H1 (cell line): ENCODE data around the gene EXOC1L. TPM values are rescaled to one million over a fixed set of nuclear protein-coding genes. Genes with fewer than 3 reads are reported as not detected.

Experiments used
- CTCF ChIA-PET: fragments of 300-600 bp; sonication (Branson Sonifier 250); formaldehyde crosslinking; loops from one replicate; lab custom pipeline; 2021; ENCODE audit not compliant: partially characterized antibody; lab: Charles Lee
- POLR2A ChIA-PET: fragments of 300-600 bp; sonication (Branson Sonifier 250); formaldehyde crosslinking; loops from one replicate; lab custom pipeline; 2021; ENCODE audit warnings: inconsistent platforms; ENCODE audit not compliant: partially characterized antibody; lab: Charles Lee
- DNase-seq, 2 experiments: peaks; one replicate each; pipeline versions ENCODE4 v3.0.0 to v3.0.0-alpha.2; 2010 to 2022; ENCODE audit warnings: low spot score in 2 of 2, low read depth in 1 of 2, mixed read lengths in 1 of 2
- FAIRE-seq: peaks from 2 replicates; lab custom pipeline; 2011; peaks lifted over from hg19 to GRCh38; lab: Jason Lieb, UNC
- H2AFZ ChIP-seq: 2 replicates; pipeline ENCODE4 v1.8.1; 2012; ENCODE audit warnings: low read length, inconsistent platforms
- H2AK5ac ChIP-seq: 2 replicates; pipeline ENCODE4 v1.6.1; 2013; ENCODE audit warnings: low read depth, low read length
- H2BK120ac ChIP-seq: replicated peaks from 2 replicates; pipeline ENCODE3; 2013; ENCODE audit warnings: low read depth, low read length, inconsistent platforms
- H2BK12ac ChIP-seq: 2 replicates; pipeline ENCODE4 v1.6.1; 2013; ENCODE audit warnings: low read depth, low read length
- H2BK15ac ChIP-seq: 2 replicates; pipeline ENCODE4 v1.6.1; 2013; ENCODE audit warnings: low read length
- H2BK20ac ChIP-seq: 2 replicates; pipeline ENCODE4 v1.6.1; 2013; ENCODE audit warnings: low read length
- H2BK5ac ChIP-seq: 2 replicates; pipeline ENCODE4 v1.6.1; 2013; ENCODE audit warnings: low read depth, low read length
- H3K14ac ChIP-seq: 2 replicates; pipeline ENCODE4 v1.6.1; 2013; ENCODE audit warnings: inconsistent platforms; ENCODE audit not compliant: insufficient read length
- H3K18ac ChIP-seq: 2 replicates; pipeline ENCODE4 v1.6.1; 2013; ENCODE audit warnings: low read length; ENCODE audit errors: extremely low read depth
- H3K23ac ChIP-seq: 2 replicates; pipeline ENCODE4 v1.6.1; 2013; ENCODE audit warnings: inconsistent platforms; ENCODE audit not compliant: insufficient read length
- H3K23me2 ChIP-seq: 2 replicates; pipeline ENCODE4 v1.6.1; 2013; ENCODE audit warnings: low read depth, low read length
- H3K27ac ChIP-seq: 2 replicates; pipeline ENCODE4 v1.6.1; 2011; ENCODE audit warnings: low read depth, low read length, inconsistent platforms
- H3K27me3 ChIP-seq, 4 experiments: replicated peaks in 1 of 4; 1 replicate in 1 of 4; 2 replicates in 3 of 4; pipeline versions ENCODE4 v1.6.1 to v1.8.1; 2011 to 2013; ENCODE audit warnings: low read length in 3 of 4, mild to moderate bottlenecking in 3 of 4, inconsistent platforms in 2 of 4, mixed read lengths in 2 of 4, moderate library complexity in 1 of 4; ENCODE audit not compliant: control insufficient read depth in 3 of 4, insufficient read depth in 3 of 4; ENCODE audit errors: extremely low read depth in 1 of 4
- H3K36me3 ChIP-seq, 4 experiments: 2 replicates each; pipeline versions ENCODE4 v1.6.1 to v1.8.1; 2011 to 2013; ENCODE audit warnings: mild to moderate bottlenecking in 4 of 4, low read length in 3 of 4, moderate library complexity in 2 of 4, control low read depth in 1 of 4, inconsistent platforms in 1 of 4; ENCODE audit not compliant: insufficient read depth in 4 of 4, control insufficient read depth in 2 of 4
- H3K4ac ChIP-seq: replicated peaks from 2 replicates; pipeline ENCODE3; 2013; ENCODE audit warnings: low read length, low read depth, mixed read lengths, inconsistent platforms; ENCODE audit not compliant: insufficient read length
- H3K4me1 ChIP-seq, 4 experiments: replicated peaks in 1 of 4; 1 replicate in 1 of 4; 2 replicates in 3 of 4; pipeline versions ENCODE4 v1.6.1 to v1.8.1; 2011 to 2013; ENCODE audit warnings: low read length in 3 of 4, inconsistent platforms in 2 of 4, mixed read lengths in 1 of 4; ENCODE audit not compliant: insufficient read depth in 4 of 4, control insufficient read depth in 3 of 4
- H3K4me2 ChIP-seq, 2 experiments: 2 replicates each; pipeline versions ENCODE4 v1.6.1 to v1.8.1; 2011 to 2013; ENCODE audit warnings: low read depth in 2 of 2, low read length in 2 of 2, control low read depth in 1 of 2, inconsistent platforms in 1 of 2, mild to moderate bottlenecking in 1 of 2; ENCODE audit not compliant: insufficient read depth in 1 of 2
- H3K4me3 ChIP-seq, 4 experiments: fragments of 200-600, 300-600 bp in 1 of 4; sonication (generic), shearing (Covaris generic), sonication (Bioruptor Twin) in 1 of 4; 2 replicates each; pipeline versions ENCODE4 v1.5.1 to v1.8.1; 2011 to 2016; ENCODE audit warnings: low read length in 4 of 4, low read depth in 3 of 4, control low read depth in 2 of 4, inconsistent platforms in 2 of 4, mild to moderate bottlenecking in 2 of 4, mixed read lengths in 1 of 4, moderate library complexity in 1 of 4; ENCODE audit not compliant: insufficient read depth in 2 of 4; ENCODE audit errors: extremely low read depth in 1 of 4
- H3K56ac ChIP-seq: replicated peaks from 2 replicates; pipeline ENCODE3; 2013; ENCODE audit warnings: low read depth, mild to moderate bottlenecking, mixed read lengths, low read length, inconsistent platforms; ENCODE audit not compliant: insufficient read length
- H3K79me1 ChIP-seq: 2 replicates; pipeline ENCODE4 v1.6.1; 2013; ENCODE audit warnings: low read depth, low read length, control low read depth
- H3K79me2 ChIP-seq, 2 experiments: 2 replicates each; pipeline versions ENCODE4 v1.6.1 to v1.8.1; 2012 to 2013; ENCODE audit warnings: low read length in 2 of 2, mild to moderate bottlenecking in 2 of 2, inconsistent platforms in 1 of 2; ENCODE audit not compliant: insufficient read depth in 2 of 2, control insufficient read depth in 1 of 2
- H3K9ac ChIP-seq, 4 experiments: replicated peaks in 1 of 4; 1 replicate in 1 of 4; 2 replicates in 3 of 4; pipeline versions ENCODE4 v1.6.1 to v1.8.1; 2011 to 2013; ENCODE audit warnings: low read depth in 3 of 4, low read length in 3 of 4, control low read depth in 2 of 4, mild to moderate bottlenecking in 2 of 4, moderate library complexity in 2 of 4, inconsistent platforms in 1 of 4; ENCODE audit errors: extremely low read depth in 1 of 4
- H3K9me3 ChIP-seq, 2 experiments: 2 replicates each; pipeline versions ENCODE4 v1.6.1 to v1.8.1; 2012 to 2013; ENCODE audit warnings: mild to moderate bottlenecking in 2 of 2, moderate library complexity in 2 of 2, control low read depth in 1 of 2, inconsistent platforms in 1 of 2, low read depth in 1 of 2, low read length in 1 of 2, mixed read lengths in 1 of 2; ENCODE audit not compliant: insufficient read depth in 2 of 2
- H4K20me1 ChIP-seq, 2 experiments: replicated peaks in 1 of 2; 2 replicates each; pipeline versions ENCODE3 to v1.8.1; 2011 to 2013; ENCODE audit warnings: inconsistent platforms in 2 of 2, low read length in 2 of 2, mild to moderate bottlenecking in 1 of 2; ENCODE audit not compliant: insufficient read depth in 2 of 2, control insufficient read depth in 1 of 2
- H4K5ac ChIP-seq: 2 replicates; pipeline ENCODE4 v1.6.1; 2013; ENCODE audit warnings: low read length, low read depth, mixed read lengths, inconsistent platforms; ENCODE audit not compliant: insufficient read length
- H4K8ac ChIP-seq: 2 replicates; pipeline ENCODE4 v1.8.0; 2013; ENCODE audit warnings: mild to moderate bottlenecking, moderate library complexity, low read length, inconsistent platforms; ENCODE audit not compliant: insufficient read depth; ENCODE audit errors: extremely low read depth
- H4K91ac ChIP-seq: replicated peaks from 2 replicates; pipeline ENCODE3; 2013; ENCODE audit warnings: low read length, mixed read lengths, inconsistent platforms; ENCODE audit not compliant: insufficient read length
- BRCA1 ChIP-seq: IDR thresholded peaks from 2 replicates; pipeline ENCODE4 v1.6.1; 2012; ENCODE audit warnings: low read depth, low read length, improper control_type of control experiment
- CTBP2 ChIP-seq: IDR thresholded peaks from 2 replicates; pipeline ENCODE4 v1.7.0; 2011; ENCODE audit warnings: borderline replicate concordance, mild to moderate bottlenecking, moderate library complexity, mixed read lengths, low read length; ENCODE audit not compliant: insufficient read depth, insufficient read length
- EZH2 ChIP-seq: fragments of 200-600 bp; sonication (generic); IDR thresholded peaks from 2 replicates; pipeline ENCODE4 v1.7.1; 2012; ENCODE audit warnings: low read depth, mild to moderate bottlenecking, moderate library complexity, low read length, inconsistent platforms; ENCODE audit not compliant: severe bottlenecking
- POU5F1 ChIP-seq: IDR thresholded peaks from 2 replicates; pipeline ENCODE4 v1.6.1; 2011; ENCODE audit warnings: low read depth, mild to moderate bottlenecking, low read length, moderate library complexity
- RAD21 ChIP-seq, 2 experiments: IDR thresholded peaks in 1 of 2; conservative IDR thresholded peaks in 1 of 2; 2 replicates each; pipeline ENCODE4 v1.6.1; 2011; ENCODE audit warnings: low read depth in 2 of 2, low read length in 2 of 2, improper control_type of control experiment in 1 of 2, inconsistent platforms in 1 of 2, mild to moderate bottlenecking in 1 of 2, moderate library complexity in 1 of 2
- SRF ChIP-seq: IDR thresholded peaks from 2 replicates; pipeline ENCODE4 v1.6.1; 2011; ENCODE audit warnings: mild to moderate bottlenecking, low read depth, low read length, moderate library complexity
- ZNF274 ChIP-seq: IDR thresholded peaks from 2 replicates; pipeline ENCODE4 v1.7.0; 2012; ENCODE audit warnings: low read length, borderline replicate concordance; ENCODE audit errors: extremely low read depth
- WGBS, 2 experiments: shearing (Covaris generic) in 1 of 2; methylation state at CpG; one replicate each; pipeline versions ENCODE4 v1.1.6 to v1.1.7; 2013 to 2015; ENCODE audit warnings: low lambda C conversion rate in 2 of 2, mixed read lengths in 2 of 2, inconsistent platforms in 1 of 2, low coverage in 1 of 2, missing lambda C conversion rate in 1 of 2; ENCODE audit not compliant: insufficient replicate concordance in 2 of 2, insufficient coverage in 1 of 2, insufficient read length in 1 of 2; ENCODE audit errors: extremely low coverage in 1 of 2, missing lambda C conversion rate in 1 of 2; 5-methylcytosine and 5-hydroxymethylcytosine counted together
- polyA plus RNA-seq, 7 experiments: library from polyadenylated mRNA; depleted of rRNA in 3 of 7; stranded (reverse) in 5 of 7; unstranded in 2 of 7; fragments of >200 nt in 5 of 7; fragments of 200-250 nt in 2 of 7; gene quantifications; 1 replicate in 5 of 7; 2 replicates in 1 of 7; 4 replicates in 1 of 7; pipeline versions ENCODE4 v1.2.1 to v1.2.3, GENCODE V29; 2011 to 2013; ENCODE audit warnings: missing spikeins in 2 of 7, mixed read lengths in 2 of 7
- total RNA-seq: library from RNA; stranded (reverse); fragmentation: NEBNext Ultra II Directional; extraction: Animal tissue kit (Norgen Biotek cat#: 25700); gene quantifications from 2 replicates; pipeline ENCODE4 v1.2.1, GENCODE V29; 2021
- TF ChIP-seq, protein P1 (sequence below): IDR thresholded peaks from 2 replicates; pipeline ENCODE4 v1.6.1; 2012; ENCODE audit warnings: inconsistent platforms
- TF ChIP-seq, protein P2 (sequence below), 3 experiments: IDR thresholded peaks; 1 replicate in 2 of 3; 2 replicates in 1 of 3; pipeline versions ENCODE4 v1.5.1 to v1.6.1; 2011; ENCODE audit warnings: low read length in 3 of 3, mild to moderate bottlenecking in 3 of 3, inconsistent platforms in 2 of 3, low read depth in 1 of 3, moderate library complexity in 1 of 3; ENCODE audit not compliant: insufficient read depth in 1 of 3; ENCODE audit errors: control extremely low read depth in 1 of 3

Gene EXOC1L
- total and polyA plus RNA-seq, 2 of the 8 experiments (the other 6 are each of a cell fraction or from before 2014, with no cell fraction given): 0.08 TPM; not detected in 1

- H2BK120ac ChIP-seq: no peak overlapping the region
- no peak overlapping the region for H2BK20ac ChIP-seq
- 86% methylated on average over 2 of the region's 2 CpGs; no CpG with 5 or more reads in 1 of the 2 experiments for WGBS, 2 experiments
- H4K5ac ChIP-seq: no peak overlapping the region
- H3K4me2 ChIP-seq: no peak overlapping the region
- no peaks in the 10 kb centered on the region for H4K20me1 ChIP-seq
- H3K4me3 ChIP-seq: no peak overlapping the region
- H2BK12ac ChIP-seq: no peak overlapping the region
- no peaks in the 10 kb centered on the region for H3K79me2 ChIP-seq
- no peak overlapping the region for H3K18ac ChIP-seq
- H2AK5ac ChIP-seq: no peak overlapping the region
- no peaks in the 10 kb centered on the region; the same call in 1 of the 2 replicates for H3K23me2 ChIP-seq
- H3K4ac ChIP-seq: no peak overlapping the region
- DNase-seq (no peak), FAIRE-seq (no peak)
- H3K56ac ChIP-seq: no peak overlapping the region
- H3K4me1 ChIP-seq: no peaks in the 10 kb centered on the region
- H4K8ac ChIP-seq: no peak overlapping the region
- H2AFZ ChIP-seq: no peak overlapping the region
- no peak overlapping the region for H2BK5ac ChIP-seq
- ChIA-PET CTCF (interaction anchor here (0.6 to 2.5 kb wide), 25 partner anchors 10 to 868 kb away, joined by 3 to 8 read pairs (median 4); partner anchors contain the start of gene EXOC1L), POLR2A (interaction anchor here (0.6 kb wide), 1 partner anchor 30 kb away, joined by 3 read pairs; no protein-coding TSS in a partner anchor)
- H3K36me3 ChIP-seq: peaks cover 3 to 32% (median 9%) of the 10 kb centered on the region in 4 experiments; a peak in 4 of 8 replicates
- H2BK15ac ChIP-seq: no peak overlapping the region
- H3K9ac ChIP-seq: no peak overlapping the region
- H3K9me3 ChIP-seq: no peaks in the 10 kb centered on the region
- no peak overlapping the region for H3K14ac ChIP-seq
- no peak overlapping the region for H3K23ac ChIP-seq
- no peaks in the 10 kb centered on the region for H3K27me3 ChIP-seq
- H4K91ac ChIP-seq: no peak overlapping the region
- H3K27ac ChIP-seq: no peak overlapping the region
- no peaks in the 10 kb centered on the region for H3K79me1 ChIP-seq
- no peak for TF ChIP-seq POU5F1
- no peak for TF ChIP-seq RAD21 (IDR thresholded peaks at IDR 0.05 in 1 of 2, conservative IDR thresholded peaks at IDR 0.05 in 1 of 2; ENCODE audit: low read depth in 2 of 2, low read length in 2 of 2)
- TF ChIP-seq, protein P1, sequence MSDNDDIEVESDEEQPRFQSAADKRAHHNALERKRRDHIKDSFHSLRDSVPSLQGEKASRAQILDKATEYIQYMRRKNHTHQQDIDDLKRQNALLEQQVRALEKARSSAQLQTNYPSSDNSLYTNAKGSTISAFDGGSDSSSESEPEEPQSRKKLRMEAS: no peak
- no peak for TF ChIP-seq EZH2
- TF ChIP-seq, protein P2, sequence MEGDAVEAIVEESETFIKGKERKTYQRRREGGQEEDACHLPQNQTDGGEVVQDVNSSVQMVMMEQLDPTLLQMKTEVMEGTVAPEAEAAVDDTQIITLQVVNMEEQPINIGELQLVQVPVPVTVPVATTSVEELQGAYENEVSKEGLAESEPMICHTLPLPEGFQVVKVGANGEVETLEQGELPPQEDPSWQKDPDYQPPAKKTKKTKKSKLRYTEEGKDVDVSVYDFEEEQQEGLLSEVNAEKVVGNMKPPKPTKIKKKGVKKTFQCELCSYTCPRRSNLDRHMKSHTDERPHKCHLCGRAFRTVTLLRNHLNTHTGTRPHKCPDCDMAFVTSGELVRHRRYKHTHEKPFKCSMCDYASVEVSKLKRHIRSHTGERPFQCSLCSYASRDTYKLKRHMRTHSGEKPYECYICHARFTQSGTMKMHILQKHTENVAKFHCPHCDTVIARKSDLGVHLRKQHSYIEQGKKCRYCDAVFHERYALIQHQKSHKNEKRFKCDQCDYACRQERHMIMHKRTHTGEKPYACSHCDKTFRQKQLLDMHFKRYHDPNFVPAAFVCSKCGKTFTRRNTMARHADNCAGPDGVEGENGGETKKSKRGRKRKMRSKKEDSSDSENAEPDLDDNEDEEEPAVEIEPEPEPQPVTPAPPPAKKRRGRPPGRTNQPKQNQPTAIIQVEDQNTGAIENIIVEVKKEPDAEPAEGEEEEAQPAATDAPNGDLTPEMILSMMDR (IDR thresholded peaks at IDR 0.05; ENCODE audit: control extremely low read depth in 1 of 3, insufficient read depth in 1 of 3, low read depth in 1 of 3, low read length in 3 of 3): no peak
- TF ChIP-seq SRF: no peak
- TF ChIP-seq ZNF274: no peak
- no peak for TF ChIP-seq CTBP2
- no peak for TF ChIP-seq BRCA1
Observed at GRCh38 chr4:55866290-55866907, 46.8 kb downstream of the EXOC1L start.
